Caco-2 (cell line): ENCODE results near the gene SLC9A1. TPM values are rescaled to one million over a fixed set of nuclear protein-coding genes. Genes with fewer than 3 reads are reported as not detected.
A peak's percentile ranks its signal among the peaks of the same experiment; 100 is the strongest.

ENCODE experiments used
- BruUV-seq: library from RNA; stranded (reverse); fragments of 400-500 nt; replicated peaks from 2 replicates; lab custom pipeline; 2021; lab: Mats Ljungman, UMichigan
- CTCF ChIA-PET: fragments of 300-600 bp; sonication (Branson Sonifier 250); formaldehyde crosslinking; loops from one replicate; lab custom pipeline; 2022; ENCODE audit warnings: antibody characterized with exemption; lab: Charles Lee
- POLR2A ChIA-PET: fragments of 300-600 bp; sonication (Branson Sonifier 250); formaldehyde crosslinking; loops from one replicate; lab custom pipeline; 2022; ENCODE audit warnings: antibody characterized with exemption; lab: Charles Lee
- DNase-seq, 2 experiments: peaks; one replicate each; pipeline versions ENCODE4 v3.0.0 to v3.0.0-alpha.2; 2020 to 2022
- H3K27me3 ChIP-seq: replicated peaks from 2 replicates; pipeline ENCODE4 v1.6.0; 2011; ENCODE audit warnings: low read length; ENCODE audit not compliant: control insufficient read depth, insufficient read depth
- H3K36me3 ChIP-seq: 2 replicates; pipeline ENCODE4 v1.5.1; 2011; ENCODE audit warnings: low read length; ENCODE audit not compliant: control insufficient read depth, insufficient read depth
- H3K4me1 ChIP-seq: fragments of 250-450 bp; sonication (Bioruptor Pico); 2 replicates; pipeline ENCODE4 v1.5.1; 2020; ENCODE audit warnings: mild to moderate bottlenecking
- H3K4me3 ChIP-seq: 2 replicates; pipeline ENCODE4 v1.5.1; 2011; ENCODE audit warnings: low read depth, mild to moderate bottlenecking, control low read depth, low read length
- H3K9me3 ChIP-seq: fragments of 250-450 bp; sonication (Bioruptor Pico); 2 replicates; pipeline ENCODE4 v1.5.1; 2020; ENCODE audit warnings: mild to moderate bottlenecking, moderate library complexity
- H3K27ac Mint-ChIP-seq: one replicate; pipeline ENCODE4 v1.8.0; 2022; ENCODE audit warnings: mixed read lengths; ENCODE audit not compliant: unreplicated experiment
- H3K27me3 Mint-ChIP-seq: one replicate; pipeline ENCODE4 v1.8.0; 2022; ENCODE audit warnings: mixed read lengths; ENCODE audit not compliant: insufficient read depth, unreplicated experiment
- H3K36me3 Mint-ChIP-seq: one replicate; pipeline ENCODE4 v1.8.0; 2022; ENCODE audit warnings: mild to moderate bottlenecking, mixed read lengths; ENCODE audit not compliant: insufficient read depth, unreplicated experiment
- H3K4me1 Mint-ChIP-seq: one replicate; pipeline ENCODE4 v1.8.0; 2022; ENCODE audit warnings: low read depth, mixed read lengths; ENCODE audit not compliant: unreplicated experiment
- H3K4me3 Mint-ChIP-seq: one replicate; pipeline ENCODE4 v1.8.0; 2022; ENCODE audit warnings: mild to moderate bottlenecking, moderate library complexity, mixed read lengths; ENCODE audit not compliant: unreplicated experiment
- H3K9me3 Mint-ChIP-seq: one replicate; pipeline ENCODE4 v1.8.0; 2022; ENCODE audit warnings: mixed read lengths; ENCODE audit not compliant: unreplicated experiment
- intact Hi-C: fragments of 100-400 bp; cut with micrococcal nuclease; formaldehyde crosslinking; loops from one replicate; pipeline ENCODE4 v1.10.0; 2022; ENCODE audit not compliant: unreplicated experiment
- total RNA-seq: library from RNA; stranded (reverse); gene quantifications from 2 replicates; pipeline ENCODE4 v1.2.3, GENCODE V29; 2022
- TF ChIP-seq, protein P1 (sequence below), 2 experiments: fragments of 200-600 bp in 1 of 2; IDR thresholded peaks; 1 replicate in 1 of 2; 2 replicates in 1 of 2; pipeline versions ENCODE4 v1.5.1 to v1.8.0; 2011 to 2022; ENCODE audit warnings: antibody characterized with exemption in 1 of 2, control low read depth in 1 of 2, inconsistent platforms in 1 of 2, low read depth in 1 of 2, low read length in 1 of 2, mild to moderate bottlenecking in 1 of 2, moderate library complexity in 1 of 2; ENCODE audit not compliant: insufficient read depth in 1 of 2, severe bottlenecking in 1 of 2, unreplicated experiment in 1 of 2

Gene SLC9A1
- total RNA-seq, 1 experiment from 2014 or later: 28.9 TPM

DNA sequence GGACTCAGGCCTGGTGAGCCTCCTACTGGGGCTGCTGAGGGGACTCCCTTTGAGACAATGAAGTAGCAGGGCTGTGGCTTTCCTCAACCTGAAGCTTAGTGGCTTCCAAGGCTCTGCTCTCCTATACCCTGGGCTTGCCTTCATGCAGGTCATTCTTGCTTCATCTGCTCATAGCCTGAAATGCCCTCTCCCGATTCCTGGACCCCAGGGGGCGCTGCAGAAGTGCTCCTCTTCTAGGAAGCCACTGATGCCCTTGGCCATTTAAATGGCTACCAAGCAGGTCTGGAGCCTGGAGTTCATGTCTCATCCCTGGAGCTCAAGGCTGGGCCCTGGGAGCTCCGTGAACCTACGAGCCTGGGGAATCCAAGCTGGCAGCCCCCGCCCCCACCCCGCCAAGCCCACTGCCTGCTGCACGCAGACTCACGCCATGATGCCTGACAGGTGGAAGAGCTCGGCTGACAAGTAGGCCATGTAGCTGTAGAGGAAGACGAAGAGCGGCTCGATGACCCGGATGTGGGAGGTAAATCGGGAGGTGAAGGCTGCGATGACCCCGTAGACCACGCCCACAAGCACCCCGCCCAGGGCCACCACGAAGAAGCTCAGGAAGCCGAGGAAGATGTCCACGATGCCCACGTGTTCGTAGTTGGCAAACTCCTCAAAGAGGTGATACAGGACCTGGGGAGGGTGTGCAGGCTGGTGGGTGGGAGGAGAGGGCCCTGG lies 45.7 kb downstream of the SLC9A1 start:
- Mint-ChIP-seq H3K36me3 (peaks cover 16% of the 10 kb centered on the region), H3K9me3 (no peaks in the 10 kb centered on the region), H3K27ac (no peak overlapping the region), H3K4me1 (no peaks in the 10 kb centered on the region), H3K27me3 (no peaks in the 10 kb centered on the region), H3K4me3 (no peak overlapping the region)
- TF ChIP-seq, protein P1, sequence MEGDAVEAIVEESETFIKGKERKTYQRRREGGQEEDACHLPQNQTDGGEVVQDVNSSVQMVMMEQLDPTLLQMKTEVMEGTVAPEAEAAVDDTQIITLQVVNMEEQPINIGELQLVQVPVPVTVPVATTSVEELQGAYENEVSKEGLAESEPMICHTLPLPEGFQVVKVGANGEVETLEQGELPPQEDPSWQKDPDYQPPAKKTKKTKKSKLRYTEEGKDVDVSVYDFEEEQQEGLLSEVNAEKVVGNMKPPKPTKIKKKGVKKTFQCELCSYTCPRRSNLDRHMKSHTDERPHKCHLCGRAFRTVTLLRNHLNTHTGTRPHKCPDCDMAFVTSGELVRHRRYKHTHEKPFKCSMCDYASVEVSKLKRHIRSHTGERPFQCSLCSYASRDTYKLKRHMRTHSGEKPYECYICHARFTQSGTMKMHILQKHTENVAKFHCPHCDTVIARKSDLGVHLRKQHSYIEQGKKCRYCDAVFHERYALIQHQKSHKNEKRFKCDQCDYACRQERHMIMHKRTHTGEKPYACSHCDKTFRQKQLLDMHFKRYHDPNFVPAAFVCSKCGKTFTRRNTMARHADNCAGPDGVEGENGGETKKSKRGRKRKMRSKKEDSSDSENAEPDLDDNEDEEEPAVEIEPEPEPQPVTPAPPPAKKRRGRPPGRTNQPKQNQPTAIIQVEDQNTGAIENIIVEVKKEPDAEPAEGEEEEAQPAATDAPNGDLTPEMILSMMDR (IDR thresholded peaks at IDR 0.05; ENCODE audit: insufficient read depth in 1 of 2, low read depth in 1 of 2, low read length in 1 of 2, severe bottlenecking in 1 of 2, unreplicated experiment in 1 of 2): peak in 1 of 2 experiments; percentile 11
- H3K9me3 ChIP-seq: no peaks in the 10 kb centered on the region
- no peak overlapping the region for H3K4me3 ChIP-seq
- H3K36me3 ChIP-seq: no peaks in the 10 kb centered on the region
- no peaks in the 10 kb centered on the region for H3K27me3 ChIP-seq
- ChIA-PET CTCF (interaction anchor here (1.0 kb wide), 1 partner anchor 10 kb away, joined by 3 read pairs; no protein-coding TSS in a partner anchor), POLR2A (no interaction called here)
- H3K4me1 ChIP-seq: no peaks in the 10 kb centered on the region
- DNase-seq: peak in 1 of 2 experiments; percentile 23
- intact Hi-C loops: no loop called here
- BruUV-seq: no TSS peak

DNA sequence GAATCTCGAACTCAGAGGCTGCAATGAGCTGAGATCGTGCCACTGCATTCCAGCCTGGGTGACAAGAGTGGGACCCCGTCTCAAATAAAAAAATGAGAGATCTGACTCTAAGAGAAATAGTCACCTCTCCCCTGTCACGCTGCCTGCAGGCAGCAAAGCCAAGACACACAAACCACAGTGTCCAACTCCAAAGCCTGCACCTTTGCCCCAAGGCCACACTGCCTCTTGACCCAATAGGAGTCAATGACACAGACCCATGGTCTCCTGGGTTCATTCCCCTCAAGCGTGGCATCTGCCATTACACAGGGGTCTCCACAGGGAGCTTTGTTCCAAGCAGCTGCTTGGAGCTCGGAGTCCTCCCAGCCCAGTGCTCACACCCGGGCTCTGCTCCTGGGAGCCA lies 46.3 kb downstream of the SLC9A1 start:
- H3K9me3 ChIP-seq: no peaks in the 10 kb centered on the region
- no TSS peak for BruUV-seq
- no peak overlapping the region for H3K4me3 ChIP-seq
- Mint-ChIP-seq H3K27ac (no peak overlapping the region), H3K9me3 (no peaks in the 10 kb centered on the region), H3K27me3 (no peaks in the 10 kb centered on the region), H3K4me1 (no peaks in the 10 kb centered on the region), H3K4me3 (no peak overlapping the region), H3K36me3 (peaks cover 16% of the 10 kb centered on the region)
- H3K36me3 ChIP-seq: no peaks in the 10 kb centered on the region
- no peaks in the 10 kb centered on the region for H3K4me1 ChIP-seq
- TF ChIP-seq, protein P1 (IDR thresholded peaks at IDR 0.05; ENCODE audit: insufficient read depth in 1 of 2, low read depth in 1 of 2, low read length in 1 of 2, severe bottlenecking in 1 of 2, unreplicated experiment in 1 of 2): no peak
- DNase-seq: no peak
- CTCF ChIA-PET: interaction anchor here (1.0 kb wide), 1 partner anchor 9 kb away, joined by 3 read pairs; no protein-coding TSS in a partner anchor
- POLR2A ChIA-PET: no interaction called here
- no peaks in the 10 kb centered on the region for H3K27me3 ChIP-seq
- intact Hi-C loops: no loop called here

DNA sequence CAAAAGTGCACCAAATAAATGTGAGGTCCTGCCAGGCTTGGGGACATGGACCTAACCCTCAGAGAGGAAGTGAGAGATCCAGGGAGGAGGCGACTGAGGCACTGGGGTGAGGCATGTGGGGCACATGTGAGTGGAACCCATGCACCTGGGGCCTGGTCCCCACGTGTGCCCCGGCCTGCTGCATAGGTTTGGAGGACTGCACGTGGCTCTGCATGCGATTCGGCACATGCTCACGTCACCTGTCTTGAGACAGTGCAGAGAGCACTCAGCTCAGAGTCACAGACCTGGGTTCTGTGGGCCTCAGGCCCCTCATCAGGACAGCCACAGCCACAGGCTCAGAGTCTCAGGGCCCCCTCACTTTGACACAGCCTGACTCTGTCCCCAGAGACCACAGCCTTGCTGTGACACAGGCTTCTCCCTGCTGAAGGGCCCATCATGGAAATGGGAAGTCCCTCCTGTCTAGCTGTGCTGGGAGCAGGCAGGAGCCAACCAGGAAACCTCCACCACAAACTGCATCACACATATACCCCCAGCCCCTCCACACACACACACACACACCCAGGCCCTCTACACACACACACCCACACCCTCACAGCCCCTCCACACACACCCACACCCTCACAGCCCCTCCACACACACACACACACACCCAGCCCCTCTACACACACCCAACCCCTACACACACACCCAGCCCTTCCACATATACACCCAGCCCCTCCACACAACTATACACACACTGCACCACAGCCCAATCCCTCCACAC lies 48.2 kb downstream of the SLC9A1 start:
- H3K27ac Mint-ChIP-seq: peak overlapping the region; percentile 40
- no peaks in the 10 kb centered on the region for H3K9me3 Mint-ChIP-seq
- no peak overlapping the region for H3K4me3 ChIP-seq
- H3K9me3 ChIP-seq: no peaks in the 10 kb centered on the region
- H3K4me1 ChIP-seq: no peaks in the 10 kb centered on the region
- POLR2A ChIA-PET: interaction anchor here (0.6 kb wide), 2 partner anchors 48 to 65 kb away, joined by 3 to 4 read pairs; partner anchors contain the start of gene SLC9A1
- H3K27me3 ChIP-seq: no peaks in the 10 kb centered on the region
- DNase-seq: no peak
- H3K36me3 ChIP-seq: no peaks in the 10 kb centered on the region
- CTCF ChIA-PET: interaction anchor here (0.7 kb wide), 1 partner anchor 177 kb away, joined by 3 read pairs; no protein-coding TSS in a partner anchor
- H3K4me1 Mint-ChIP-seq: no peaks in the 10 kb centered on the region
- TF ChIP-seq, protein P1 (IDR thresholded peaks at IDR 0.05; ENCODE audit: insufficient read depth in 1 of 2, low read depth in 1 of 2, low read length in 1 of 2, severe bottlenecking in 1 of 2, unreplicated experiment in 1 of 2): no peak
- H3K4me3 Mint-ChIP-seq: peak overlapping the region; percentile 20
- no TSS peak for BruUV-seq
- peaks cover 21% of the 10 kb centered on the region for H3K36me3 Mint-ChIP-seq
- intact Hi-C loops: no loop called here
- H3K27me3 Mint-ChIP-seq: no peaks in the 10 kb centered on the region
